AG09319 (cell line): ENCODE measurements around the gene TGFA.

Experiments
- DNase-seq: peaks from one replicate; pipeline ENCODE4 v3.0.0-alpha.2; 2010; ENCODE audit warnings: low read depth; ENCODE audit errors: extremely low read depth
- TF ChIP-seq, protein P1 (sequence below): IDR thresholded peaks from 2 replicates; pipeline ENCODE4 v1.5.1; 2011; ENCODE audit warnings: low read depth, mild to moderate bottlenecking, inconsistent platforms, low read length, moderate library complexity

Gene TGFA

DNA sequence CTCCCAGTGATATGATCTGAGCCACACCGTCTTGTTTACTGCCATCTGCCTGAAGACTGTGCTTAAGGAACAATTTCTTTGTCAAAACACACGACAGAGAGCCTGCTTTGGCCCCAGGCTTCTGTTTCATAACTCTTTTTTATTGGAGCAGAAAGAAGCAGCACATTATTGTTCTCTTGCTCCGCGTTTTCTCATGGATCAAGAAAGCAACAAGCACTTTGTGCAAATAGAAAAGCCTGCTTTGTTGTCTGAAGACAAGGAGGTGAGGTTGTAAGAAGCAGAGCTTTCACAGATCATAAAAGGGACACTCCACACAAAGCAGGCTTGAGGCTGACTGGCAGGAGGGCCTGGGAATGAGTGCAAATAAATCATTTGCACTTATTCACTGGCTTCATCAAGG lies 133.5 kb downstream of the TGFA start:
- TF ChIP-seq, protein P1, sequence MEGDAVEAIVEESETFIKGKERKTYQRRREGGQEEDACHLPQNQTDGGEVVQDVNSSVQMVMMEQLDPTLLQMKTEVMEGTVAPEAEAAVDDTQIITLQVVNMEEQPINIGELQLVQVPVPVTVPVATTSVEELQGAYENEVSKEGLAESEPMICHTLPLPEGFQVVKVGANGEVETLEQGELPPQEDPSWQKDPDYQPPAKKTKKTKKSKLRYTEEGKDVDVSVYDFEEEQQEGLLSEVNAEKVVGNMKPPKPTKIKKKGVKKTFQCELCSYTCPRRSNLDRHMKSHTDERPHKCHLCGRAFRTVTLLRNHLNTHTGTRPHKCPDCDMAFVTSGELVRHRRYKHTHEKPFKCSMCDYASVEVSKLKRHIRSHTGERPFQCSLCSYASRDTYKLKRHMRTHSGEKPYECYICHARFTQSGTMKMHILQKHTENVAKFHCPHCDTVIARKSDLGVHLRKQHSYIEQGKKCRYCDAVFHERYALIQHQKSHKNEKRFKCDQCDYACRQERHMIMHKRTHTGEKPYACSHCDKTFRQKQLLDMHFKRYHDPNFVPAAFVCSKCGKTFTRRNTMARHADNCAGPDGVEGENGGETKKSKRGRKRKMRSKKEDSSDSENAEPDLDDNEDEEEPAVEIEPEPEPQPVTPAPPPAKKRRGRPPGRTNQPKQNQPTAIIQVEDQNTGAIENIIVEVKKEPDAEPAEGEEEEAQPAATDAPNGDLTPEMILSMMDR = no peak
- no peak for DNase-seq

DNA sequence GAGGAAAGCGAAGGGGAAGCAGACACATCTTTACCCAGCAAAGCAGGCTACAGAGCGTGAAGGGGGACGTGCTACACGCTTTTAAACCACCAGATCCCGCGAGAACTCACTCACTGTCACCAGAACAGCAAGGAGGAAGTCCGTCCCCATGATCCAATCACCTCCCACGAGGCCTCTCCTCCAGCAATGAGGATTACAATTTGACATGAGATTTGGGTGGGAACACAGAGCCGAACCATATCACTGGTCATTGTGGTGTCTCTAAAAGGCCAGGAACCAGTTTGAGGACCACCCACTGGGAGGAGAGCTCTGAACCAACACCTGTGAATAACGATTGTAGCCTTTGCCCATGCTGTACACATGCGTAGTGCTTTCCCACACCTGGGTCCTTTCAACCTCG lies 135.1 kb downstream of the TGFA start:
- TF ChIP-seq, protein P1 = no peak
- no peak for DNase-seq

DNA sequence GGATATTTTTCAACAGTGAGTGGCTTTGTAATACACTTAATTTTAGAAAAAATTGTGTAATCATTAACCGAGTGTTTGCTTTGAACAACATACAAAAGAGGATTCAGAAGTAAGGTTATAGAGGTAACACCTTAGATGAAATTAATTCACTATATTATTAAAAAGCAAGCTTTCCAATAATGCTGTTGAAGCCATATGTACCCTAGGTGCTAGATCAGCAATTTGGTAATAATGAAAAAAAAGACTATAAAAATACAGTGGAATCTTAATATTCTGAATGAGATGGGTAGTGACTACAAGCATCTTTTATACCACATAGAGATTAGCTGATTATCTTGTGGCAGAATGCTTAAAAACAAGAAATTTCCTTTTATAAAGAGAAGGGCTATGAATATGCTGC lies 136.6 kb downstream of the TGFA start:
- no peak for DNase-seq
- TF ChIP-seq, protein P1 = no peak

DNA sequence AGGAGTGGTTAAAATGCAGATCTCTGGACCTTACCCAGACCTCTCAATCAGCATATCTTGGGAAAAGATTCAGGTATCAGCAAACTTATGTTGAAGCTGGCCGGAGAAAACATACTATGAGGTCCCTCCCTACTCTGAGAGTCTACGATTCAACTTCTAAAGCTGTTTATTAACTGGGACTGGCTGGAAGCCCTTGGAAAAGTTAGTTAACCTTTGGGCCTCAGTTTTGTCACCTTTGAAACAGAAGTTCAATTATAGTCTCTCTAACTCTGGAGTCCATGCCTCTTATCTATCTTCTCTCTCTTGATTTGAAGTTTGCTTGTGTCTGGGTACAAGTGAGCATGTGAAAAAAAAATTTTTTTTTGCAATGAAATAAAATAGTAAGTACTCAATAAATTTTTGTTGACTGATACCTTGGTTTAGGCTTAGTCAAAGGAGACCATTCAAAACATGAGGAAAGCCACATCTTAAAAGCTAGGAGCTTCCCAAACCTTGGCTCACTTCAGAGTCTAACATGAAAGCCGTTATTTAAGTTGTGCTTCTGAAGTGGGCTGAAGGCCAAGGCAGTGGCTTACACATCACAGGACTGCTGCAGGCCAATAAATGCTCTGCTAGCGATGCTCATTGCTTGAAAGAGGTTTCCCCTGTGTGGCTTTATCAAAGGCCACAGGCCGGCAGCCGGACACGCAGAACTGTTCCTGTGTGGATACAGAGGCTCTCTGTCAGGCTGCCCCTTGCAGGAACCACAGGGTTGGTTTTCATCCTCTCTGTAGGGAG lies 141.1 kb downstream of the TGFA start:
- TF ChIP-seq, protein P1 = no peak
- no peak for DNase-seq

DNA sequence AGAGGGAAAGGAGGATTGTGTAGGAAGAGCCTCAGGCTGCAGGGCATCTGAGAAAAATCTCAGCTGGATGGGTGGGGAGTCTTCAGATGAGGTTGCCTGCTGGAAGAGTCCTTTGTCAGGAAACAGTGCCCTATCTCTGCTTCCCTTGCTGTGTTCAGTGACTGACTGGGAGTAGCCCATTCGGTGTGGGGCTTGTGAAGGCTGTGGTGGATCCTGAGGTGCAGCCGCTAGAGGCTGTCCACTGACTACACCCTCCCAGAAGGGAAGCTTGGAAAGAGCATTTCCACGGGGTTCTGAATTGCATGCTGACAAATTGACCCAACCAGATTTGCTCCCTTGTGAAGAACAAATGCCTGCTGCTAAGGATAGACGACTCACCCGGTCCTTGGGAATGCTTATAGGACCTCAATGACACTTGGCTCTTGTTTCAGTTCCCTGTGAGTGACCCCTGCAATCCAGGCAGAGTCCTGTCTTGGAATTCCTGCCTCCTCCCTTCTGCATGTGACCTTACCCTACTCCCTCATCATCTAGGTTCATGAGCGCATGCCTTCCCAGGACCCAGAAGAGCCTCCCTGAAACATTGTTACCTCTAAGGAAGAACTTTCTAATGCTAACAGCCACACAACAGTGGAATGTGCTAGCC lies 142.0 kb downstream of the TGFA start:
- DNase-seq = no peak
- TF ChIP-seq, protein P1 = no peak

DNA sequence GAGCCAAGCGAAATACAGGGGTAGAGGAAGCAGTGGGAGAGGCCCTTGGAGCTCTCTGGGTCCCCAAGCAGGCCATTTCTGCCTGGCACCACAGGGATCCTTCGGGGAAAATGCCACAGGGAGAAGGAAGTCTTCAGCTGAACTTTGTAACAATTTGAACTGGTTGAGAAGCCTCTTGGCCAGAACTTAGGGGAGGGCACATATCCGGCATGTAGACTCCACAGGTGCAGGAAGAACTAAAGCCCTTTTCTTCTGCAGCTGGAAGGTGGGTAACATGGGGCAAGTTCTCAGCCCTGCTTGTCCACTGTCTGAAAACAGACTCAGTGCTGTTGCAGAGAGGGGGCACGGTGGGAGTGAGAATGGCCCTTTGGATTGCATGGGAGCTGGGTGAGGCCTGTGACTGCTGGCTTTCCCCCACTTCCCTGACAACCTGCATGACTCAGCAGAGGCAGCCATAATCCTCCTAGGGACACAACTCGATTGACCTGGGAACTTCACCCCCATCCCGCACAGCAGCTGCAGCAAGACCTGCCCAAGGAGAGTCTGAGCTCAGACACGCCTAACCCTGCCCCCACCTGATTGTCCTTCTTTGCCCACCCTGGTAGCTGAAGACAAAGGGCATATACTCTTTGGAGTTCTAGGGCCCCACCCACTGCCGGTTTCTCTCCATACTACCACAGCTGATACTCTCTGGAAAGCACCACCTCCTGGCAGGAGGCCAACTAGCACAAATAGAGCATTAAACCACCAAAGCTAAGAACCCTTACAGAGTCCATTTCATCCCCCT lies 150.2 kb downstream of the TGFA start:
- TF ChIP-seq, protein P1 = no peak
- no peak for DNase-seq

DNA sequence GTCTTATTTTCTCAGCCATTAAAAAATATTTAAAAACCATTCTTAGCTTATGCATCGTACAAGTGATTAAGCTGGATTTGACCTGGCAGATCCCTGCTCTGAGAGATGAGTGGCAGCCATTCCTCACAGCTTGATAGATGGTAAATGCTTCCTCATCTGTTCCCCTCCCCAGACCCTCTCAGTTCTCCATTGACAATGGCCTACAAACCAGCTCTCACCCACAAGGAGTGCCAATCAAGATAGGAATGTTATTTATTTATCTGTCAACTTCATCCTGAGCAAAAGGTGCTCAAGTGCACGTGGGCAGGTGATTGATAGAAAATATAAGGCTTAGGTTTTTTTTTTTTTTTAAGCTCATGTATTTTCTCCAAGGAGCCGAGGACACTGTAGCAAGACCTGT lies 153.1 kb downstream of the TGFA start:
- TF ChIP-seq, protein P1 = no peak
- no peak for DNase-seq
